ENCODE data around the gene SEMA6C. TPM values are rescaled to one million over a fixed set of nuclear protein-coding genes. Genes with fewer than 3 reads are reported as not detected.
A peak's percentile ranks its signal among the peaks of the same experiment; 100 is the strongest.

Gene SEMA6C
- total RNA-seq, 1 donor: 0.52 TPM

DNA sequence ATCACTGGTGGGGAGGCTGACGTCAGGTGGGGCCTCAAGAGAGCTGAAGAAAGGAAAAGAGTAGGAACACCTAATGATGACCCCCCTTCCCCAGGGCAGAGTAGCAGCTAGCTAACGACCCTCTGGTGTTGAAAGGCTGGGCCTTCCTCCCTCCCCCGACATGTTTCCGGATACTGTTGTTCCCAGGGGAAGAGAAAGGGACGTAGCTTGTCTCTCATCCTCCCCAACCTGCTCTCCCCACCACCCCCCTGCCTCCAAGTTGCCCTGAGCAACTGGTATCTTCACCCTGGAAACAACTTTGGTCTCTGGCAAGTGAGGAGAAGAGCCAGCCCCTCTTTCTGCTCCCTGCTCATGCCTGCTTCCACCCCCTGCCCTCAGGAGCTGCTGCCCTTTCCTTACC is 2.4 kb downstream of the SEMA6C start:
- no peaks in the 10 kb centered on the region for H3K9me3 ChIP-seq (ENCODE audit: low read depth, low read length)

GRCh38 chr1:151143057-151143435 is 3.4 kb downstream of the SEMA6C start:
- H3K27me3 ChIP-seq (ENCODE audit: insufficient read depth, low read length): peaks cover 9% of the 10 kb centered on the region
- no peak overlapping the region for H3K4me3 ChIP-seq (ENCODE audit: low read length)
- H3K9me3 ChIP-seq (ENCODE audit: low read depth, low read length): no peaks in the 10 kb centered on the region
- peaks cover 18% of the 10 kb centered on the region for H3K4me1 ChIP-seq (ENCODE audit: insufficient read depth, low read length)

More for the DNA sequence above, 2.4 kb downstream of the SEMA6C start:
- peaks cover 9% of the 10 kb centered on the region for H3K27me3 ChIP-seq (ENCODE audit: insufficient read depth, low read length)
- H3K4me1 ChIP-seq (ENCODE audit: insufficient read depth, low read length): peaks cover 18% of the 10 kb centered on the region
- no peak overlapping the region for H3K4me3 ChIP-seq (ENCODE audit: low read length)

GRCh38 chr1:151142411-151143056 is 3.9 kb downstream of the SEMA6C start:
- peaks cover 17% of the 10 kb centered on the region for H3K4me1 ChIP-seq (ENCODE audit: insufficient read depth, low read length)
- H3K9me3 ChIP-seq (ENCODE audit: low read depth, low read length): no peaks in the 10 kb centered on the region
- H3K27me3 ChIP-seq (ENCODE audit: insufficient read depth, low read length): peaks cover 9% of the 10 kb centered on the region
- no peak overlapping the region for H3K4me3 ChIP-seq (ENCODE audit: low read length)

DNA sequence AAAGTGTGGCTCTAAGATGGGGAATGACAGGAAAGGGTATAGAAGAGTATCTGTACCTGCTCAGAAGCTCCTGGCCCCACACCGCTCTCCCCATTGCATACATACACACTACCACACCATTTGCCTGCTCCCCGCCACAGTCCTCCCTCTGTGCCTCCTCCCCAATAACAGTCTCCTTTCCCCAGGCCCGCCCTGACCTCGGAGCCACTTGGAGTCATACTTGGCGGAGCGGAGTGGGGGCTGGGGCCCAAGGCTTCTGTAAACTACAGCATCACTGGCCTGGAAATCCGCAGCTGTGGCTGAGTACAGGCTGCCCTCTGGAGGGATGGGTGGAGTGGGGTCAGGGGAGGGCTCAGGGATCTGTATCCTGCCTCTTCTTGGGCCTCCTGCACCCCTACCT is 8.6 kb downstream of the SEMA6C start:
- H3K9me3 ChIP-seq (ENCODE audit: low read depth, low read length): no peaks in the 10 kb centered on the region
- H3K4me1 ChIP-seq (ENCODE audit: insufficient read depth, low read length): no peaks in the 10 kb centered on the region
- no peaks in the 10 kb centered on the region for H3K27me3 ChIP-seq (ENCODE audit: insufficient read depth, low read length)
- no peak overlapping the region for H3K4me3 ChIP-seq (ENCODE audit: low read length)

DNA sequence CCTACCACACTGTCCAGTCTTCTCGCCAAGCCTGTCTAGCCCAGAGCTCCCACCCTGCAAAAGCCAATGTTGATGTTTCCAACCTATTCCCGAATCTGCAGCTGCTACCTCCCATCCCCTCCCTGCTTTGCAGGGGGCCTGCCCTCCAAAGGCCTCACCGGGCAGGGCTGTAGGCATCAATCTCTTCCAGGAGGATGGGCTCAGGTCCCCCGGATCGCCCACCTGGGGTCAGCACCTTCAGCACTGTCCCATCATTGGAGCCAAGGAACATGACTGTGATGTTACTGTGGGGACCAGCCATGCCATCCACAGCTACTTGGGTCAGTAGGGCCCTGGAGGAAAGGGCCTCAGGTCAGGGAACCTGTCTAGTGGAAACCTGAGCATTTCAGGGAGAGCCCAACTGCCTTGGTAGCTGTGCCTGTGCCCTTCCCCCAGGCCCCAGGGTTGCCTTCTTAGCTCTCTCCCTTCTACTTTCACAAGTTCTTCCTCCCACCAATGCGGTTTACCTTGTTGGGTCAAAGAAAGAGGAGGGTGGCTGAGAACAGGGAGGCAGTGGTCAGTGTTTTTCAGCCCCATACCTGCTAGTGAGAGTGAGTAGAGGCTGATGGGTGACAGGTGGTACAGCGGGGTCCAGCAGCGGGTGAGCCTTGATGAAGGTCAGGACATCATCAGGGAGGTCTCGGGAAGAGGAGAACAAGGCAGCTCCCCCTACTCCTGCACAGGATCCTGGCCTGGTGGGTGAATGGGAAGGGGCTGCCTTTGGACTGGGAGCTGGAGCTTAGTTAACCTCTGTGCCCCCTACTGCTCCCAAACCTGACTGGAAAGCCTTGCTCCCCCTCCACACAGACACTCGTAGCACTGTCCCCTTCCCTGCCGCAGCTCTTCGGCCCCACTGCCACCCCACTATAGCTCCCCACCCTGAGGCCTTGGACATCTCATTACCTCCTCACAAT is 10.7 kb downstream of the SEMA6C start:
- H3K4me1 ChIP-seq (ENCODE audit: insufficient read depth, low read length): peaks cover 13% of the 10 kb centered on the region
- H3K9me3 ChIP-seq (ENCODE audit: low read depth, low read length): no peaks in the 10 kb centered on the region
- no peak overlapping the region for H3K4me3 ChIP-seq (ENCODE audit: low read length)
- H3K27me3 ChIP-seq (ENCODE audit: insufficient read depth, low read length): no peaks in the 10 kb centered on the region

DNA sequence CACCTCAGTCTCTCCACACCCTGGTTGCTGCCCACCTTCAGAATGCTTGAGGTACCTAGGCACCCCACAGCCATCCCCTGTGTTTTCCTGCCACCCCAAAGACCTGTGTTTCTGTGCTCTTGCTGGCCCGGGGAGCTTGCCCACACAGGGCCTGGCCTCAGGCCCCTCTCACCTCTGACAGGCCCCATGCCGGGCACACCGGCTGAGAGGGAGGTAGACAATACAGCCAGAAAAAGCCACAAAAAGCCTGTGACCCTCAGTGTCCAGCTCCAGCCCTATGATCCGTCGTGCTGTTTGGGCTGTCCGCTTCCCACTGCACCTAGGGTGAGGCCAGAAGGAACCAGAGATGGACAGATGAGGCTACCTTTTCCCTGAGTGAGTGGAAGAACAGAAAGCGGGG is 11.4 kb downstream of the SEMA6C start:
- Histone ChIP-seq H3K9me3 (ENCODE audit: low read depth, low read length) (no peaks in the 10 kb centered on the region), H3K4me3 (ENCODE audit: low read length) (no peak overlapping the region), H3K4me1 (ENCODE audit: insufficient read depth, low read length) (peaks cover 16% of the 10 kb centered on the region), H3K27me3 (ENCODE audit: insufficient read depth, low read length) (no peaks in the 10 kb centered on the region)

- H3K4me1 ChIP-seq (ENCODE audit: insufficient read depth, low read length): peaks cover 16% of the 10 kb centered on the region
- no peak overlapping the region for H3K4me3 ChIP-seq (ENCODE audit: low read length)
- H3K27me3 ChIP-seq (ENCODE audit: insufficient read depth, low read length): no peaks in the 10 kb centered on the region
- no peaks in the 10 kb centered on the region for H3K9me3 ChIP-seq (ENCODE audit: low read depth, low read length)
Measured at GRCh38 chr1:151134396-151134795, 12.0 kb downstream of the SEMA6C start.

- Histone ChIP-seq H3K27me3 (ENCODE audit: insufficient read depth, low read length) (no peaks in the 10 kb centered on the region), H3K9me3 (ENCODE audit: low read depth, low read length) (no peaks in the 10 kb centered on the region), H3K4me3 (ENCODE audit: low read length) (no peak overlapping the region), H3K4me1 (ENCODE audit: insufficient read depth, low read length) (peaks cover 16% of the 10 kb centered on the region)
Measured at GRCh38 chr1:151133018-151133806, 13.2 kb downstream of the SEMA6C start.

DNA sequence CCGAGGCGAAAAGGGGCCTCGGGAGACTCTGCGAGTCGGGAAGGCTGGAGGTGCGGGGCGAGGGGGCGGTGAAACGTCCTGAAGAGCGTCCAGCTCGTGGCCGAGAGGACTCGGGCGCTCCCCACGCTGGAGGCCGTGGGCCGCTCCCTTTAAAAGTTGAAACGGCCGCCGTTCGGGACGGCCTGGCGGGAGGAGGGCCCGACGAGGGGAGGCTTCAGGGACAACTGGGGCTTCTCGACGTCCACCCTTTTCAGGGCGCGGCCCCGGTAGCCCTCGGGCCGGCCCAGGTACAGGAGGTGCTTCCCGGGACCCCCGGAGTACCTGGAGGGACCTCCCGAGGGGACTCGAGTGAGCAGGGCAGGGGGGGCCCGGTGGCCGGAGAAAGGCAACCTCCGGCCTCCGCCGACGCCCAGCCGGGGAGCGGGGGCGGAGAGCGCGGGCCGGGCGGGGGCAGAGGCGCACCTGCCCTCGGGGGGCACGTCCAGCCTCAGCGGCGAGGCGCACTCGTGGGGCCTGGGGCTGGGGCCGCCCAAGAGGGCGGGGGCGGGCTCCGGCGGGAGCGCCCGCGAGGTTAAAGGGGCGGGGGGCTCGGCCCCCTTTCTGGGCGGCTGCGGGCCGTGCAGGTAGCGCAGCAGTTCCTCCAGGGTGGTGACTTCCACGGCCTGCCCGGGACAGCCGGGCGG is 14.0 kb downstream of the SEMA6C start:
- no peak overlapping the region for H3K4me3 ChIP-seq (ENCODE audit: low read length)
- peaks cover 16% of the 10 kb centered on the region for H3K4me1 ChIP-seq (ENCODE audit: insufficient read depth, low read length)
- H3K27me3 ChIP-seq (ENCODE audit: insufficient read depth, low read length): no peaks in the 10 kb centered on the region
- H3K9me3 ChIP-seq (ENCODE audit: low read depth, low read length): no peaks in the 10 kb centered on the region

GRCh38 chr1:151131701-151132334 is 14.6 kb downstream of the SEMA6C start:
- Histone ChIP-seq H3K4me1 (ENCODE audit: insufficient read depth, low read length) (peaks cover 16% of the 10 kb centered on the region), H3K4me3 (ENCODE audit: low read length) (peak overlapping the region; percentile 30), H3K27me3 (ENCODE audit: insufficient read depth, low read length) (no peaks in the 10 kb centered on the region), H3K9me3 (ENCODE audit: low read depth, low read length) (no peaks in the 10 kb centered on the region)

- H3K9me3 ChIP-seq (ENCODE audit: low read depth, low read length): no peaks in the 10 kb centered on the region
- H3K4me1 ChIP-seq (ENCODE audit: insufficient read depth, low read length): peaks cover 16% of the 10 kb centered on the region
- no peaks in the 10 kb centered on the region for H3K27me3 ChIP-seq (ENCODE audit: insufficient read depth, low read length)
- H3K4me3 ChIP-seq (ENCODE audit: low read length): peak overlapping the region; percentile 30
Measured at GRCh38 chr1:151130987-151131586, 15.3 kb downstream of the SEMA6C start.

DNA sequence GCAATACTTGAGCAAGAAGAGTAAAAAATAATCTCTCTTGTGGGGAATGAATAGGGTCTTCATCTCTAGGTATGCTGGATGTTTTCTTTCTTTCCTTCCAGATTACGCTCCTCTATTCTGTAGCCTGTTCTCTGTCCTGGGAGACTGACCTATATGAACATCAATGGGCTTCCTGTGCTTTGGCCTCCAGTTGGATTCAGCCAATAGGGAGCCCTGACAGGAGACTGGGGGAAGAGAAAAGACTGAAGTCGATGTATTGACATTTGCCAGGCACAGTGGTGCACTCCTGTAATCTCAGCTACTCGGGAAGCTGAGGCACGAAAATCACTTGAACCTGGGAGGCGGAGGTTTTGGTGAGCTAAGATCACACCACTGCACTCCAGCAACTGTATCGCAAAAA is 17.6 kb downstream of the SEMA6C start:
- Histone ChIP-seq H3K4me1 (ENCODE audit: insufficient read depth, low read length) (peaks cover 16% of the 10 kb centered on the region), H3K27me3 (ENCODE audit: insufficient read depth, low read length) (no peaks in the 10 kb centered on the region), H3K9me3 (ENCODE audit: low read depth, low read length) (no peaks in the 10 kb centered on the region)

GRCh38 chr1:151124763-151125403 is 21.5 kb downstream of the SEMA6C start:
- Histone ChIP-seq H3K4me3 (ENCODE audit: low read length) (no peak overlapping the region), H3K27me3 (ENCODE audit: insufficient read depth, low read length) (no peaks in the 10 kb centered on the region), H3K4me1 (ENCODE audit: insufficient read depth, low read length) (no peaks in the 10 kb centered on the region), H3K9me3 (ENCODE audit: low read depth, low read length) (no peaks in the 10 kb centered on the region)

More for the DNA sequence above, 17.6 kb downstream of the SEMA6C start:
- no peak overlapping the region for H3K4me3 ChIP-seq (ENCODE audit: low read length)
